22Rv1 (cell line): Measurements from ENCODE around the gene ADGRB3.

Experiments
- ZFX ChIP-seq: fragments of 450-650 bp; IDR thresholded peaks from 2 replicates; pipeline ENCODE4 v1.6.1; 2017; ENCODE audit warnings: antibody characterized with exemption, borderline replicate concordance
- TF ChIP-seq, protein P1 (sequence below): fragments of 450-650 bp; IDR thresholded peaks from 2 replicates; pipeline ENCODE4 v1.5.1; 2017; ENCODE audit warnings: mild to moderate bottlenecking

GRCh38 chr6:68640491-68640835 is 5.4 kb downstream of the ADGRB3 start:
- TF ChIP-seq, protein P1, sequence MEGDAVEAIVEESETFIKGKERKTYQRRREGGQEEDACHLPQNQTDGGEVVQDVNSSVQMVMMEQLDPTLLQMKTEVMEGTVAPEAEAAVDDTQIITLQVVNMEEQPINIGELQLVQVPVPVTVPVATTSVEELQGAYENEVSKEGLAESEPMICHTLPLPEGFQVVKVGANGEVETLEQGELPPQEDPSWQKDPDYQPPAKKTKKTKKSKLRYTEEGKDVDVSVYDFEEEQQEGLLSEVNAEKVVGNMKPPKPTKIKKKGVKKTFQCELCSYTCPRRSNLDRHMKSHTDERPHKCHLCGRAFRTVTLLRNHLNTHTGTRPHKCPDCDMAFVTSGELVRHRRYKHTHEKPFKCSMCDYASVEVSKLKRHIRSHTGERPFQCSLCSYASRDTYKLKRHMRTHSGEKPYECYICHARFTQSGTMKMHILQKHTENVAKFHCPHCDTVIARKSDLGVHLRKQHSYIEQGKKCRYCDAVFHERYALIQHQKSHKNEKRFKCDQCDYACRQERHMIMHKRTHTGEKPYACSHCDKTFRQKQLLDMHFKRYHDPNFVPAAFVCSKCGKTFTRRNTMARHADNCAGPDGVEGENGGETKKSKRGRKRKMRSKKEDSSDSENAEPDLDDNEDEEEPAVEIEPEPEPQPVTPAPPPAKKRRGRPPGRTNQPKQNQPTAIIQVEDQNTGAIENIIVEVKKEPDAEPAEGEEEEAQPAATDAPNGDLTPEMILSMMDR: no peak
- TF ChIP-seq ZFX: no peak
